ENCODE data around the gene AGAP2.

The AGAP2 gene

DNA sequence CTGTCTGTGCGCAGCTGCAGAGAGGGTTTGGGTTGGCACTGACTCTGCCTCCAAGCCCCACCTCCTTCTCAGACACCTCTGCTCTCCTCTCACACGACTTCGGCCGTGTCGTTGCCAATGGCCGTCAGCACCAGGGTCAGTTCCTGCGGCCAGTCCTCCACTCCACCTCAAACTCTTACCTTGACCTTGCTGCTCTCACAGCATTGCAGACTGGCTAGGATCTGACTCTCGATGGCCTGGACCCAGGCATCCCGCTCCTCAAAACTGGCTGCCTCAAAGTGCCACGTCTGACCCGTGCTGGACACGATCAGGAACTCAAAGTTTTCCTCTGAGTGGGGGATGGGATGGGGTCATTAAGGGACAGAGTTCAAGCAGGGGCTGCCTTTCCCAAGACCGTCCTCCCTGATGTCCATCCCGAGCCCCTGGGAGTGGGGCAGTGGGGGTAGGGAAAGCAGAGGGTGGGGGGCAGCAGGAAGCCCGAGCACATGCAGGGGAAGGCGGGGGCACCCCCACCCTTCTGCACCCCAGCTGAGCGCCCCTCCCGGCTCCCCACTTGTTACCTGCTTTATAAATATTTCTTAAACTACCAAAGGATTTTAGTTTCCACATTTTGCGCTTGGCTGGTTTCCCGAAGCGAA is 10.7 kb downstream of the AGAP2 start:
- no peak for TF ChIP-seq TAF1 (IDR thresholded peaks at IDR 0.05; ENCODE audit: borderline replicate concordance, insufficient read depth, low read length)
- TF ChIP-seq, protein P1, sequence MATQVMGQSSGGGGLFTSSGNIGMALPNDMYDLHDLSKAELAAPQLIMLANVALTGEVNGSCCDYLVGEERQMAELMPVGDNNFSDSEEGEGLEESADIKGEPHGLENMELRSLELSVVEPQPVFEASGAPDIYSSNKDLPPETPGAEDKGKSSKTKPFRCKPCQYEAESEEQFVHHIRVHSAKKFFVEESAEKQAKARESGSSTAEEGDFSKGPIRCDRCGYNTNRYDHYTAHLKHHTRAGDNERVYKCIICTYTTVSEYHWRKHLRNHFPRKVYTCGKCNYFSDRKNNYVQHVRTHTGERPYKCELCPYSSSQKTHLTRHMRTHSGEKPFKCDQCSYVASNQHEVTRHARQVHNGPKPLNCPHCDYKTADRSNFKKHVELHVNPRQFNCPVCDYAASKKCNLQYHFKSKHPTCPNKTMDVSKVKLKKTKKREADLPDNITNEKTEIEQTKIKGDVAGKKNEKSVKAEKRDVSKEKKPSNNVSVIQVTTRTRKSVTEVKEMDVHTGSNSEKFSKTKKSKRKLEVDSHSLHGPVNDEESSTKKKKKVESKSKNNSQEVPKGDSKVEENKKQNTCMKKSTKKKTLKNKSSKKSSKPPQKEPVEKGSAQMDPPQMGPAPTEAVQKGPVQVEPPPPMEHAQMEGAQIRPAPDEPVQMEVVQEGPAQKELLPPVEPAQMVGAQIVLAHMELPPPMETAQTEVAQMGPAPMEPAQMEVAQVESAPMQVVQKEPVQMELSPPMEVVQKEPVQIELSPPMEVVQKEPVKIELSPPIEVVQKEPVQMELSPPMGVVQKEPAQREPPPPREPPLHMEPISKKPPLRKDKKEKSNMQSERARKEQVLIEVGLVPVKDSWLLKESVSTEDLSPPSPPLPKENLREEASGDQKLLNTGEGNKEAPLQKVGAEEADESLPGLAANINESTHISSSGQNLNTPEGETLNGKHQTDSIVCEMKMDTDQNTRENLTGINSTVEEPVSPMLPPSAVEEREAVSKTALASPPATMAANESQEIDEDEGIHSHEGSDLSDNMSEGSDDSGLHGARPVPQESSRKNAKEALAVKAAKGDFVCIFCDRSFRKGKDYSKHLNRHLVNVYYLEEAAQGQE (IDR thresholded peaks at IDR 0.05; ENCODE audit: insufficient read depth in 1 of 2, low read depth in 2 of 2, low read length in 2 of 2) = peak; percentile 69 to 84
- TF ChIP-seq FOXP2 (optimal IDR thresholded peaks at IDR 0.05; ENCODE audit: borderline replicate concordance, extremely low read depth, extremely low read length, insufficient read depth) = no peak
- TF ChIP-seq POLR2AphosphoS5 (IDR thresholded peaks at IDR 0.05; ENCODE audit: low read depth, low read length) = no peak
- no peak for TF ChIP-seq SIN3A (IDR thresholded peaks at IDR 0.05; ENCODE audit: borderline replicate concordance, insufficient read depth, low read length)

DNA sequence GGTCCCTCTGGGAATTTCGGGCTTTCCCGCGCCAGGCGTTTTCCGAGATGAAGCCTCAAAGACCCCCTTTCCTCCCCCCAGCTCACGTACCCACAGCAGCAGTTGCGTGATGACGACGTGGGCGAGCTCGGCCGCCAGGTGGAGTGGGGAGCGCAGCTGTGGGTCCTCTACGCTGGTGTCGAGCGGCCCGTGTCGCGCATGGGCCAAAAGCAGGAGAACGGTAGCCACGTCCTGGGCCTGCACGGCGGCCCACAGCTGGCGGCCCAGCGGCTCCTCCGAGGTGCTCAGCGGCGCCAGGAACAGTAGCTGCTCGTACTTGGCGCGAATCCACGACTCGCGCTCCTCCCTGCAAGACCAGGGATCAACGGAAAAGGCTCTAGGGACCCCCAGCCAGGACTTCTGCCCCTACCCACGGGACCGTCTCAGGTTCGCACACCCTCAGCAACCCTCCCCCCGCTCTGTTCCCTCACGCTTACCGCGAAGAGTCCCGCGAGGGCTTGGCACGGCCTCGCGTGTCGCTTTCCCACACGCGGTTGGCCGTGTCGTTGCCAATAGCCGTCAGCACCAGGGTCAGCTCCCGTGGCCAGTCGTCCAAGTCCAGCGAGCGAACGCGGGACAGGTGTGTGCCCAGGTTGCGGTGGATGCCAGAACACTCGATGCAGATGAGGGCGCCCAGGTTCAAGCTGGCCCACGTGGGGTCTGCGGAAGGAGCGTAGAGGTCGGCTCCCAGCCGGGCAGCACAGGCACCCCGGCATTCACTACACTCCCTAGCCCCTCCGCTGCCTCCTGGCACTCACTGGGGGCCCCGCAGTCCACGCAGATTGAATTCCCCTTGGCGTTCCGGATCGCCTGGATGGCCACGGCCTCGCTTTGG is 11.4 kb downstream of the AGAP2 start:
- TF ChIP-seq SIN3A (IDR thresholded peaks at IDR 0.05; ENCODE audit: borderline replicate concordance, insufficient read depth, low read length) = no peak
- TF ChIP-seq POLR2AphosphoS5 (IDR thresholded peaks at IDR 0.05; ENCODE audit: low read depth, low read length) = no peak
- TF ChIP-seq FOXP2 (optimal IDR thresholded peaks at IDR 0.05; ENCODE audit: borderline replicate concordance, extremely low read depth, extremely low read length, insufficient read depth) = peak; percentile 9
- TF ChIP-seq, protein P1 (IDR thresholded peaks at IDR 0.05; ENCODE audit: insufficient read depth in 1 of 2, low read depth in 2 of 2, low read length in 2 of 2) = peak; percentile 71 to 88
- no peak for TF ChIP-seq TAF1 (IDR thresholded peaks at IDR 0.05; ENCODE audit: borderline replicate concordance, insufficient read depth, low read length)

DNA sequence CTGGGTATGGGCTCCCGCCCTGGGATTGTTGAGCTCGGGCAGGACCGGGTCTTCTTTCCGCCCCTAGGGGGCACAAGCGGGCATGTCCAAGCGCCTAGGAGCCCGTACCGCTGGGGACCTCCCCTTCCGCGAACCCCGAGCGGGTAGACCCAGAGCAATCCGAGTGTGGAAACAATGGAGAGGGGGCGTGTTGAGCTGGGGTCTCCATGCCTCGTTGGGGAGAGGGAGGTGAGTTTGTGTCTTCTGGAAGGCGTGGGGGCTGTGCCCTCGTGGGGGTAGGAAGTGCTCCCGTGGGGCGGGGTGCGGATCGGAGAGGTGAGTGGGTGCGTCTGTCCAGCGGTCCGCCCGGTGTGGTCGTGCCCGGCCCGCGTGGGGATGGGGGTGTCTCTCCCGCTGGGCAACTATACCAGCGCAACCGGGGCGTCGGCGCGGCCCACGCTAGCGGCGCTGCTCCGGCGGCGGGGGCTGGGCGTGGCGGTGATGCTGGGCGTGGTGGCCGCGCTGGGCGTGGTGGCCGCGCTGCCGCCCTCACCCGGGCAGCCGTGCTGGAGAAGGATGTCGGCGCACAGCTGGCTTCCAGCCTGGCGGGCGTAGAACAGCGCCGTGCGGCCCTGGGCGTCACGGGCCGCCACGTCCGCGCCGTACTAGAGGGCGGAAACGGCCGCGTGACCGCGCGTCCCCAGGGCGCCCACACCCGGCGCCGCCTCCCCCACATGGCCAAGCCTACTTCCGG is 12.2 kb downstream of the AGAP2 start:
- TF ChIP-seq FOXP2 (optimal IDR thresholded peaks at IDR 0.05; ENCODE audit: borderline replicate concordance, extremely low read depth, extremely low read length, insufficient read depth) = no peak
- TF ChIP-seq, protein P1 (IDR thresholded peaks at IDR 0.05; ENCODE audit: insufficient read depth in 1 of 2, low read depth in 2 of 2, low read length in 2 of 2) = no peak
- TF ChIP-seq POLR2AphosphoS5 (IDR thresholded peaks at IDR 0.05; ENCODE audit: low read depth, low read length) = no peak
- no peak for TF ChIP-seq TAF1 (IDR thresholded peaks at IDR 0.05; ENCODE audit: borderline replicate concordance, insufficient read depth, low read length)
- no peak for TF ChIP-seq SIN3A (IDR thresholded peaks at IDR 0.05; ENCODE audit: borderline replicate concordance, insufficient read depth, low read length)

DNA sequence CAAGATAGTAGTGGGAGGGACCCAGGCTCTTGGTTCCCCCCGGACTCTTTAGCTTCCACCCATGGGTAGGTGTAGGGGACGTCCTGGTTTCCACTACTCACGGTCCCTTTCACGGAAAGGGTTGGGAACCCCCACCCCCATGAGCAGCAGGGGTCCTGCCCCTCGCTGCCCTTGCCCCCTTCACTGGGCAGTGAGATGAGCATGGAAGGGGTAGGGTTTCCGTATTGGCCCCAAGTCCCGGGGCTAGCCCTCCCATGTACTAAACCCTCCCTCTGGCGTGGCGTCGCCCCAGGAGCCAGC is 12.7 kb downstream of the AGAP2 start:
- no peak for TF ChIP-seq POLR2AphosphoS5 (IDR thresholded peaks at IDR 0.05; ENCODE audit: low read depth, low read length)
- TF ChIP-seq TAF1 (IDR thresholded peaks at IDR 0.05; ENCODE audit: borderline replicate concordance, insufficient read depth, low read length) = no peak
- TF ChIP-seq, protein P1 (IDR thresholded peaks at IDR 0.05; ENCODE audit: insufficient read depth in 1 of 2, low read depth in 2 of 2, low read length in 2 of 2) = no peak
- no peak for TF ChIP-seq SIN3A (IDR thresholded peaks at IDR 0.05; ENCODE audit: borderline replicate concordance, insufficient read depth, low read length)
- no peak for TF ChIP-seq FOXP2 (optimal IDR thresholded peaks at IDR 0.05; ENCODE audit: borderline replicate concordance, extremely low read depth, extremely low read length, insufficient read depth)
